Left lobe of liver (tissue), 2 donors: Measurements from ENCODE around the gene USP1. TPM values are rescaled to one million over a fixed set of nuclear protein-coding genes. Genes with fewer than 3 reads are reported as not detected.

Source experiments
- ATAC-seq: fragments of 200-7000 bp; cut with Tn5 transposase; one replicate; pipeline ENCODE4 v1.9.1; 2020; ENCODE audit warnings: mild to moderate bottlenecking, moderate library complexity
- DNase-seq: peaks from one replicate; pipeline ENCODE4 v3.0.0-alpha.2; 2020; ENCODE audit warnings: low spot score
- total RNA-seq: library from RNA; stranded (reverse); gene quantifications from one replicate; pipeline ENCODE4 v1.2.1, GENCODE V29; 2021
- donor health status: DM: no; HTN: no; CAD: no; lungs with moderate emphysema.
- donor health status: DM: no; HTN: yes; CAD: no.

The USP1 gene
- total RNA-seq, 1 donor from 2014 or later, result 5.0 TPM

GRCh38 chr1:62484824-62485468, 48.1 kb downstream of the USP1 start:
- ATAC-seq, result no peak
- DNase-seq, result no peak

GRCh38 chr1:62487956-62488355, 51.1 kb downstream of the USP1 start:
- DNase-seq, result no peak
- ATAC-seq, result no peak

GRCh38 chr1:62492521-62492920, 55.7 kb downstream of the USP1 start:
- no peak for ATAC-seq
- no peak for DNase-seq

GRCh38 chr1:62493656-62494055, 56.8 kb downstream of the USP1 start:
- DNase-seq, result no peak
- no peak for ATAC-seq

- ATAC-seq (no peak), DNase-seq (no peak)
Observed at GRCh38 chr1:62494137-62494536, 57.3 kb downstream of the USP1 start.

- no peak for DNase-seq
- ATAC-seq, result no peak
Observed at GRCh38 chr1:62500210-62500609, 63.4 kb downstream of the USP1 start.

Other genes with a start within 250 kb of the USP1 start
- 0.38 TPM for gene L1TD1, start 242.2 kb upstream of the USP1 start, total RNA-seq
- gene KANK4, start 117.6 kb upstream of the USP1 start, total RNA-seq, result 2.4 TPM
- 220 TPM for gene ANGPTL3, start 160.5 kb downstream of the USP1 start, total RNA-seq